HG03457 (cell line): ENCODE results near the gene ETV1.

ENCODE experiments used
- ATAC-seq: cut with Tn5 transposase; IDR thresholded peaks from one replicate; pipeline ENCODE4 v1.9.1; 2021; ENCODE audit warnings: moderate number of reproducible peaks; ENCODE audit not compliant: unreplicated experiment

Gene ETV1

DNA sequence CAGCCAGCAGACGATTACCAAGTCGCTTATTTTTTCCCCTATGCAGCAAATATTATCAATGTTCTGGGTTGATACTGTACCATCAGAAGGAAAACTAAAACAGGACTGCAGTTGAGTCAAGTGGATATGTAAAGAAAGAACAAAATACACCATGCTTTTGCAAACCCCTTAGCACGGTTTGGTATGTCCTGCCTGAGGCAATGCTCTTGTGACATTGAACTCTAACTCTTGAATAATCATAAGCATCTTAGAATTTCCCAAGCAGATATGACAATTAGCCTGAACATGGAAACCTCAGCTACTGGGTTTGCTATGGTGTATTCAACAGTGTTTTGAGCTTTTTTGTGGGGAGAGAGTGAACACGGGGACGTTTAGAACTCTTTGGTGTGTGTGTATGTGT lies 107.4 kb downstream of the ETV1 start:
- ATAC-seq = no peak

DNA sequence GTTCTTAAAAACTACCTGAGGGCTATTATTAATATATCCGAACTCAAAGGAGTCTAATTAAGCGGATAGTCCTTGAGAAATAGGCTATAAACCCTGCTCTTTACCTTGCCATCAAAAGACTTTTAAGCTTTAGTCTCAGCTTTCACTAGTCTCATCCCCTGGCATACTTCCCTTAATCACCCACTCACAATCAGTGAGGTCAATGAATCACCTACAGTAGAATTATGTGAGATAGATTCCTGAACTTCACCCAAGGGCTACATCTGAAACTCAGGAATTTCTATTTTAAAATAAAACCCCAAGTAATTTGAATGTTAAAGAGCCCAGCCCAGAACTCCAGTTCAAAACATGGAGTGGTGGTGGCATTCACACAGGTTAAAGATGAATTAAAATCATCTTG lies 108.7 kb downstream of the ETV1 start:
- ATAC-seq = no peak

DNA sequence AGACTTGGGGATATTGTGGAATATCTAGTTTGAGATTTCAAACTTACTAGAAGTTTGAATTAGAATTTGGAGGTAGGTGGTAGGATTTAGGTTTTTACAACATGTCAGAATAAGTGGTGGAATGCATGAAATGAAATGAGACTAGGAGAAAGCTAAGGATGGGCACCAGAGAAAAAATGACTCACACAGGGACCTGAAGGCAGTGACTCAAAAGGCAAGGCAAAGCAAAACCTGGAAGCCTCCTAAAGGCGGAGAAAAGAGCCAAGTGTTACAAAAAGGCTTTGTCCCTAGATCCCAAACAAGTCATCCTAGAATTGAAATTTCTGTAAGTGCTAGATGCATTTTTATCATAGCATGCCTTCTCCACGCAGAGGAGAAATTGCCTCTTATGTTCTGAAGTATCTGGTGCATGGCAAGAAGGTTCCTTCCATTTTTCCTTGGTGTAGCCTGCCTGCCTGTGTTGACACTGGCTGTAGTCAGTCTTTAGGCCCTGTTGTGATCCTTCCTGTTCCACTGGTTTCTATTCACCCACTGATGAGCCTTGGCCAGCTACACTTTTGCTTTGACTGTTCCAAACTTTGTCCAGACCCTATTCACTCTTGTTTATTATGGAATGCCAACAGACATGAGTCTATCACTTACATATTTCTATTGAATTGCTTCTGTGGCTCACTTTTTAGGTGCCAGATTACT lies 109.3 kb downstream of the ETV1 start:
- ATAC-seq = no peak

DNA sequence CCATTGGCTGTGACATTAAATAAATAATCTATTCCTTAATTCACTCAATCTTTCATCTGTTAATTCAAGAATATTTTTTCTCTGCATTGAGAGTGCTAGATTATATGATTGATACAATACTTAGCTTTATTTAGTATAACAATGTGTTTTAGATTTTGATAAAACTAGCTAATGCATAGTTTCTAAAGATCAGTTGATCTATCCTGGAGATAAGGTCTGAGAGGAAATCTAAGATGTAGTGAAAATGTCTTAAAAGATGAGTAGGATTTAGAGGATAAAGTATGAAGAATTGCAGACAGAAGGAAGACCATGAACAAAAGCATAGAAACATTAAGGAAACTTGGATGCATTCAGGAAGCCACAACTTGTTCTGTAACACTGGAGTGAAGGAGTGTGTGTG lies 110.3 kb downstream of the ETV1 start:
- no peak for ATAC-seq

DNA sequence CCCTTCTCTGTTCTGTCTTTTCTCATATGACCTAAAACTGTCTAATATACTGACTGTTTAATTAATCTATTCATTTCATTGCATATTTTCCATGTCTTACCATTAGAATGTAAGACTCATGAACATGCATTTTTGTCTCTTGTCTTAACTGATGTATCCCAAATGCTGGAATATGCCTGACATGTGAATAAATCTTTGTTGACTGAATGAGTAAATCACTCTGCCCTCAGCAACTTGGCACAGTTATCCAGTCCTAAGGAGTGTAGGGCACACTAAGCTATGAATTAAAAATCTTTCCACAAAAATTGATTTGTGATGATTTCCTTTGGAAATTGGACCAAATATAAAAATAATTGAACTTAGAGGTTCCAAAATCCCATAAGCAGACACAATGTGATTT lies 111.3 kb downstream of the ETV1 start:
- ATAC-seq = no peak

DNA sequence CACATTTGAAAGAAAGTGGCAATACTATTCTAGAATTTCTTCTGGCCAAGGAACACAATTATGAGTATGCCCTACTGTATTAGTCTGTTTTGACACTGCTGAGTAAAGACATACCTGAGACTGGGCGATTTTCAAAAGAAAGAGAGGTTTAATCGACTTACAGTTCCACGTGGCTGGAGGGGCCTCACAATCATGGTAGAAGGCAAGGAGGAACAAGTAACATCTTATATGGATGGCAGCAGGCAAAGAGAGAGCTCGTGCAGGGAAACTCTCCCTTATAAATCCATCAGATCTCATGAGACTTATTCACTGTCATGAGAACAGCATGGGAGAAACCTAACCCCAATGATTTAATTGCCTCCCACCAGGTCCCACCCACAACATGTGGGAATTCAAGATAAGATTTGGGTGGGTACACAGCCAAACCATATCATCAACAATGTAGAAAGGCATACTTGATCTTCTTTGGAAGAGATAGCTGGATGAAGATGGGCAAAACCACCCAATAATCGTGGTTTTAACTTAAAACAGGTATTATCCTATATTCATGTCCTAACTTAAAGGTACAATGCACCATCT lies 113.9 kb downstream of the ETV1 start:
- no peak for ATAC-seq

DNA sequence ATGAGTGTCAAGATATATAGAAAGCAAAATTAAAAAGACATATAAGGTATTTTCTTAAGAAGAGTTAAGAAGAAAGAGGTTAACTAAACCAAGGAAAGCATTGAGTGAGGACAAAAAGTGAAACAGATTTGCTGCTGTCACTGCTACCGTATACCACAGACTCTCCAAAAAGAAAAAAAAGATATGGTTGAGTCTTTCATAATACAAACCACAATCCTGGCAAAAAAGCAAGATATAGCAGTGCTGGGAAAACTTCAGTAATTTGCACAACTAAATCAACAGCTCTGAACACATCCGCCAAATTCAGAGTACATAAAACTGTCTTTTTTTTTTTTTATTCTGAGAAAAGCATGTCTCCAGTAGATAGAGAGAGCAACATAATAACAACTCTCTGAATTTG lies 114.7 kb downstream of the ETV1 start:
- ATAC-seq = no peak

DNA sequence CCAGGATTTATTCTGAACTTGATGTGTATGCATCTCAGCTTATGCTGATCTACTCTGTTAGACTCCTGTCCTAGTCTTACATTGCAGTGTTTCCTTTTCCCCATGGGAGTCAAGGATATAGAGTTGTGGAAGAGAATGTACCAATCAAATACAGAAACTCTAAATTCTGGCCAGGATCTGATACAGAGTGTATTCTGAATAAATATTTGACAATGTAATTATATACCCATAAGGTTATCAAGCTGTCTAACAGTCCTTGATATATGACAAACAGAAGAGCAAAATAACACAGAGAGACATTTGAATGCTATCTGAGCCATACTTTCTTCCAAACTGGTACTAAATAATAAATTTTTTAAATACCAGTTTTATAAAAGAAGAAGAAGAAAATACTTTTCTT lies 116.8 kb downstream of the ETV1 start:
- no peak for ATAC-seq

DNA sequence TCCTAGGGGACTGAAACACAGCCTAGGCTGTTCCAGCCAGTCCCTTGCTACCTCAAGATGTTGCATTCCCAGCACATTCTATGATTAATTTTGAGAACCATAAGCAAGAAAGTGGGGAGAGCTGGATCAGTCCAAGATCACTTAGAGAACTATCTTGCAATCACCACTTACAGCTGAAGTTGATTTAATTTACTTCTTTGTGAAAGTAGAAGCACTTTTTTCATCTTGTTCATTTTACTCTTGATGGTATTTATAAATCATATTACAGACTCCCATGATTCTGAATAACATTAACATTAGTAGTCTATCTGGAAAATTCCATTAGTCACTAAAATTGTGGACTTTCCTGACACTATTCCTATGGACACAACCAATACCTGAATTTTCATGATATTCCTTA lies 118.5 kb downstream of the ETV1 start:
- ATAC-seq = no peak

DNA sequence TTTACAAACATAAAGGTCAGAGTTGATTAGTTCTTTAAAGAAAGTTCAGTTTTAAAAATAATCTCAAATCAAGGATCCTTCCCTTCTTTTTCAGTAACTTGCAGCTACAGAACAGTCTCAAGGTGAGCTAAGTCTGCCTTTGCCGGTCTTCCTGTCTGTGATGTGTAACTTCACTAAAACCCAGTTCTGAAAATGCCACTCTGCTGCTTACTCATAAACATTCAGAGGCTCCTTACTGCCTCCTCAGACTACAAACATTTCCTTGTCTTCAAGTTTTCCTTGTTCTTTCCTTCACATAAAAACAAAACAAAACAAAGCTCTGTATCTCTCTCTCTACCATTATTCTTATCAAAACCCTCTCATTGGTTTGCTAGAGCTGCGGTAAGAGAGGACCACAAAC lies 128.7 kb downstream of the ETV1 start:
- ATAC-seq = no peak

DNA sequence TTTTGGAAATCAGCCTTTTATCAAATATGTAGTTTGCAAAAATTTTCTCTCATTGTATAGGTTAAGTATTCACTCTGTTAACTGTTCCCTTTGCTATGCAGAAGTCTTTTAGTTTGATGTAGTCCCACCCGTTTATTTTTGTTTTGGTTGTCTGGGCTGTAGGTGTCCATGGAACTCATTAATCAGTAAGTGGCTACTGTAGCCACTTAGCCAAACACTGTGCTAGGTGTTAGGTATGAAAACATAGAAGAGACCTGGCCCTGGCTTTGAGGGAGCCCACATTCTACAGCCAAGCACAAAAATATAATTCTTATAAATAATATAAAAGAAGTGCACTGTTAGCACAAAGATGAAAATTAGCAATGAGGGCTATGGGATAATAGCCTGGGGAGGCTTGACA lies 133.5 kb downstream of the ETV1 start:
- no peak for ATAC-seq

DNA sequence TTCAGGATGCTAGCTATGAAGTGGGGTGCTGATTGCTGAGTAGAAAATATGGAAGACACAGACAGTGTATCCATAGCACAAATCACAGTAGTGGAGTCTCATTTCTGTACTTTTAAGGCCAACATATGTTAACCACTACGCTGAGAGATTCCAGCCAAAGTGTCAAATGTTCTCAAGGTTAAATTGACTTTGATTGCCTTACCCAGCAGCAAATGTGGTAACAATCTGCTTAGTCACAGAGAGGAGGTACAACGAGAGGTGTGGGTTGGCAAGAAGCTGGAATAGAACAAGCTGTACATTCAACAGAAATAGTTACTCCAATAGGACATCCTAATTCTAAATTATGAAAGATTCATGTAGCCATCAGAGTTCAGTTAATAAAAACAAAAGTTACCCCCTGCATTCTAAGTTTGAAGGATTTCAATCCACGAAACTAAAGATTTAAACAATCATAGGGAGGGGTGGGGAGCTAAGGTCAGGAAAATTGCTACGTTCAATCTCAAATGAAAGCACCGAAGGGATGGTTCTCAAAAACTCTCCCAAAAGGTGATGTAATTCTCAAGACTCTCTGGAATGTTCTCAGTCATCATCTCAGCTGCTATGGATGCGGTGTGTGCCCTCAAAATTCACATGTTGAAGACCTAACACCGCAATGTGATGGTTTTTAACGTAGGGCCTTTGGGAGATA lies 137.0 kb downstream of the ETV1 start:
- ATAC-seq = no peak

DNA sequence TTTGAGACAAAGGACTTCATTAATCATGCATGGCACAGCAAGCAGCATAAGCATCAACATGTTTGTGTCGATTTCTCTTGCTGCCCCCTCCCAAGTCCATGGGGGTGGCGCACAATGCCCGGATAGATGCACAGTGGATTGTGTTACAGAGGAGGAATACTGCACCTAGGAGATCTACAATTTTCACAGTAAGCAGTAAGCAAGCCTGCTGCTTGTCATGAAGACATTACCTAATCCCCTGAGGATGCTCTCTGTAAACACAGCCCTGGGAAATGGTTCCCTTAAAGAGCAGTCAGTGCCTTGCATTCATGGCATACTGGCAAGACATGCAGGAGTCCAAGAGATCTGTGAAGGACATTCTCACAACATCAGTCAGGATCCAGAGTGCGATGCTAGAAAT lies 137.7 kb downstream of the ETV1 start:
- ATAC-seq = no peak

DNA sequence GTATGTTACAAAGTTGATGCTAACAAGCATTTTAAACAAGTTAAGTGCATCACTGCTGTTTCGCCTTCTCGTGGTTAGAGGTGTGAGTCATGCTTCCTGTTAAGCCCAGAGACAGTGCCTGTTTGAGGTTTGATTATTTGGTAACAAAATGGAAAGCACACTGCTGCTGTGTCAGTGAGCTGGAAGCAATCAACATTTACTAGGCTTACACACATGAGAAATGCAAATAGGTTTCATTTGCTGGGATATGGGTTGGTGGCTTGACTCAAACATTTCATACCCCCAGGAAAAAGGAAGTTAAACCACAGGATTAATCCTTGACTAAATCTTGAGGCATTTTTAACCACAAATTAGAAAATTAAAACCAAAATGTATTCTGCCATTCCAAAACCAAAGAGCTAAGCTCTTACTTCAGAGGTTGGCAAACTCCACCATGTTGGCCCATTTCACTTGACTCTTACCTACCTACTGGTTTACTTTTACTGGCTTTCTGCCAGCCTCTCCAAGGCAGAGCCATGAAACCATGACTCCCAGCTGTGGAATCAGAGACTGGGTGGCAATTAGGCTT lies 139.2 kb downstream of the ETV1 start:
- peak; percentile 99 for ATAC-seq

DNA sequence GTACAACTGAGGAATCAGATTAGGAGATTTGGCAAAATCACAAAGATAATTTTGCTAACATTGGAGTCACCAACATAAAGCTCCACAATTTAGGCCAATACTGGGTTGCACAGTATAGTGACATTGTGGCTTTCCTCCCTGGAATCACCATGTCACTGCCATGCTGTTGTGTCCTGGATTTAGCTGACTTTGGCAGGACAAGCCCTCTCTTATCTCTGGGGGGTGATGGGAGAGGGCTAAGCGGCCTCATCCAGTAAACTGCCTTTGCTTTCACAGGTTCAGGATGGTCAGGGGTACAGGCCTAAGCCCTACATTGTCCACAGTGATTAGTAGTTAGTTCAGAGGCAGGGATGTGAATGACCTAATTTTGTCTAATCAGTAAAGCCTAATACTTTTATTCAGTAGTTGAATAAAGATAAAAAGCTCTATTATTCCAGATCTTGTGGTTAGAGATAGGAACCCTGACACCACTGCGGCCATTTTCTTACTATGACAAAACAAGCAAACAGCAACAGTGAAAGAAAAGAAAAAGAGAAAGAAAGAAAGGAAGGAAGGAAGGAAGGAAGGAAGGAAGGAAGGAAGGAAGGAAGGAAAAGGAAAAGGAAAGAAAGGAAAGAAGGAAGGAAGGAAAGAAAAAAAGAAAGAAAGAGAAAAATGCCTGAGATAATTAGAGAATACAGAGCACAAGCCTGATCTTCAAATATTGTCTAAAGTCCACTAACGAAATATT lies 140.1 kb downstream of the ETV1 start:
- ATAC-seq = no peak

DNA sequence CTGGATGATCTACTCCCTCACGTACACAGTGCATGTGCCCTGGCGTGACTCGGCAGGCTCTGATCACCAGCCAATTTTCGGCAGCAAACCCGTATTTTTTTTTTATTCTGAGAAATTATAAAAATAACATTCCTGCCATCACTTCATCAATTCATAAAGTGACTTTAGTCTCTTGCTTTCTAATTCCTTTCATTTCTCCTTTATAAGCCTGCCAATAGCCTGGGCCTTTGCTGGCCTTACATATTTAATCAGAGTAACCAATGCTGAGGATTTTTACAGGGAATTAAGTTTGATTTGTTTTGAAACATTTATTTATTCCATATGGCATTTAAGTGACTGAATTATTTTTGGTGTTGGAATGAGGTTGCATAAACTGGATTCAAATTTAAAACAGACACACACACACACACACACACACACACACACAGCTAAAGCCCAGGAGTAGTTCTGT lies 140.8 kb downstream of the ETV1 start:
- no peak for ATAC-seq

DNA sequence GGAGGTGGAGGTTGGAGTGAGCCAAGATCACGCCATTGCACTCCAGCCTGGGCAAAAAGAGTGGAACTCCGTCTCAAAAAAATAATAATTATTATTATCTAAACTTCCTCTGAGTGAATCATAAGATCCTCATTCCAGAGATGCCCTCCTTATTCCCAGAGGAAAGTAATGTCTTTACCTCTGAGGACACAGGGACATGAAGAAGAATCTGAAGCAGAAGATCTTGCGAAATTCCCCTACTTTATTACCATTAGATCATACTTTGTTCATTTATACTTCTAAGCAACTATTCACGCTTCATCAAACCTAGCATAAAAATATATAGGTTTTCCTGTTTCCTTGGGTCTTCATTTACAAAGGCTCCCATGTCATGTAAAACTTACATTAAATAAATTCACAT lies 143.1 kb downstream of the ETV1 start:
- ATAC-seq = no peak

DNA sequence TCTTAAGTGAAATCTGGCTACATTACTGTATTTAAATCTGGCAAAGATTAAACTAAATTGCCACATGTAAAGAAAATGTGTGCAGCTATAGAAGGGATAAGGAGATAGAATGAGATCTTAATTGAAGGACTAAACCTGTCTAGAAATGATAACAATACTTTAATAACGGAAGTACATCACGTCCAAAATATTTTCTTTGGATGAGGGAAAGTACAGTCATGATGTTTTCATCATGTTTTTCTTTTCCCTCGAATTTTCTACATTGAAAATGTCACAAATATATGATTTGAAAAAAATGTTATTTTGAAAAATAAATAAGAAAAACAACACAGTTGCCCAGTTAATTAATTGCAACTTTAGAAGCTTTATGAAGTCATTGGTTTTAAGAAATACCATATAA lies 143.9 kb downstream of the ETV1 start:
- ATAC-seq = no peak

DNA sequence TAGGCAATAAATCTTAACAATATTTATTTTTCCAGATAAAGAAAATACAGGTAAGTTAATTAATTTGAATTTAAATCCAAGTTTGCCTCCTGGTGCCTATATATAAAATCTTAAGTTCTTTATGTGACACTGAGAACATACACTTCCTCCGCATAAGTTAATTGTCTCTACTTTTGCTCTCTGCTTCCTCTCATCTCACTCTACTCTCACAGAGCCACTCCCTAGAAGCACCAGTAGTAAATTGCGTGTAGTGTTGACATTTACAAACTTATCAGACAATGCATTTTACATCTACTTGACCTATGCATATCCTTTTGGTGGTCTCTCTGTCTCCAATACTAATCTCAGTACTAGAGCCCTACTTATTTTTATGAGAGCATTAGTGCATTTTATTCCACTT lies 144.5 kb downstream of the ETV1 start:
- ATAC-seq = no peak

DNA sequence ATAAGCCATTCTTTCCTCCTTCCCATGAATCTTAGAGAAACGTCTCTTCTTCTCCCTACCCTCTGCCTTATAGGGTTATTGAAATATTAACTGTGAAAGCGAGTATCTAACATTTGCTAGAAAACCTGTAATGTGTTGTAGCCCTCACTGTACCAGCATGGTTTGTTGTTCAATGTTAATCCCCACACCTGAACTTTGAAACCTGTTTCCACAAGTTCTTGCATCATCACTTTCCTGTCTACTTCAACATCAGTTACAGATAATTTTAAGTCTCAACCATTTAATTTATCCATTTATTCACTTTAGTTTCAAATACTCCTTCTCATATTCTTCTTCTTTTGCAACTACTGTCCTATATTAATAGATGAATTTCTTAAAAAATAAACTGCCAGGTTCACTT lies 148.2 kb downstream of the ETV1 start:
- no peak for ATAC-seq
